ENCODE data around the gene NUMBL. TPM values are rescaled to one million over a fixed set of nuclear protein-coding genes. Genes with fewer than 3 reads are reported as not detected.

The NUMBL gene
- total RNA-seq, 4 donors from 2014 or later, result 5.5 to 16.7 (median 14.1) TPM

DNA sequence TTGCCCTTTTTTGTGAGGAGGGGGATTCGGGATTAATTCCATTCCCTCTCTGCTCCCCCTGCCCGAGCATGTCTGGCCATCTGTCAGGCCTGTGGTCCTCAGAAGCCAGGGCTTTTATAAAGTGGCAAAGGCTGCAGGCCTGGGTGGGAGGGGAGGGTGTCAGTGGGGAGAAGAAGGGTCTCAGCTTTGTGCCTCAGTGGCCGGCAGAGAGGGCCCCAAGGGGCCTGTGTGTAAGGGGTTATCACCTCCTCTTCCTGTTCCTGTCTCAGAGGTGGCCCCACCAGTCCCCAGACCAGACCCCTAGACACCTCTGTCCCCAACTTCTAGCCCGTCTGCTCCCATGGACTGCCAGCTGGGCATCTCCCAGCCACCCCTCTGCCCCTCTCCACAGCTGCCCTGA, 3.4 kb upstream of the NUMBL start:
- no peak overlapping the region for H3K4me3 ChIP-seq
- H3K9me3 ChIP-seq, result no peaks in the 10 kb centered on the region
- no peak overlapping the region for H3K27ac ChIP-seq
- H3K36me3 ChIP-seq, result no peaks in the 10 kb centered on the region
- DNase-seq (no peak), ATAC-seq (no peak)
- intact Hi-C loops (cut with DNase I; ENCODE audit: low total_unique reads), result no loop called here
- in situ Hi-C loops (cut with MboI; ENCODE audit: low sequenced_read_pairs in 4 of 4), result no loop called here
- no peaks in the 10 kb centered on the region for H3K27me3 ChIP-seq
- TF ChIP-seq, protein P1, sequence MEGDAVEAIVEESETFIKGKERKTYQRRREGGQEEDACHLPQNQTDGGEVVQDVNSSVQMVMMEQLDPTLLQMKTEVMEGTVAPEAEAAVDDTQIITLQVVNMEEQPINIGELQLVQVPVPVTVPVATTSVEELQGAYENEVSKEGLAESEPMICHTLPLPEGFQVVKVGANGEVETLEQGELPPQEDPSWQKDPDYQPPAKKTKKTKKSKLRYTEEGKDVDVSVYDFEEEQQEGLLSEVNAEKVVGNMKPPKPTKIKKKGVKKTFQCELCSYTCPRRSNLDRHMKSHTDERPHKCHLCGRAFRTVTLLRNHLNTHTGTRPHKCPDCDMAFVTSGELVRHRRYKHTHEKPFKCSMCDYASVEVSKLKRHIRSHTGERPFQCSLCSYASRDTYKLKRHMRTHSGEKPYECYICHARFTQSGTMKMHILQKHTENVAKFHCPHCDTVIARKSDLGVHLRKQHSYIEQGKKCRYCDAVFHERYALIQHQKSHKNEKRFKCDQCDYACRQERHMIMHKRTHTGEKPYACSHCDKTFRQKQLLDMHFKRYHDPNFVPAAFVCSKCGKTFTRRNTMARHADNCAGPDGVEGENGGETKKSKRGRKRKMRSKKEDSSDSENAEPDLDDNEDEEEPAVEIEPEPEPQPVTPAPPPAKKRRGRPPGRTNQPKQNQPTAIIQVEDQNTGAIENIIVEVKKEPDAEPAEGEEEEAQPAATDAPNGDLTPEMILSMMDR (IDR thresholded peaks at IDR 0.05 in 4 of 5, conservative IDR thresholded peaks at IDR 0.05 in 1 of 5), result no peak
- H3K4me1 ChIP-seq, result peaks cover 9 to 21% of the 10 kb centered on the region in 2 donors

DNA sequence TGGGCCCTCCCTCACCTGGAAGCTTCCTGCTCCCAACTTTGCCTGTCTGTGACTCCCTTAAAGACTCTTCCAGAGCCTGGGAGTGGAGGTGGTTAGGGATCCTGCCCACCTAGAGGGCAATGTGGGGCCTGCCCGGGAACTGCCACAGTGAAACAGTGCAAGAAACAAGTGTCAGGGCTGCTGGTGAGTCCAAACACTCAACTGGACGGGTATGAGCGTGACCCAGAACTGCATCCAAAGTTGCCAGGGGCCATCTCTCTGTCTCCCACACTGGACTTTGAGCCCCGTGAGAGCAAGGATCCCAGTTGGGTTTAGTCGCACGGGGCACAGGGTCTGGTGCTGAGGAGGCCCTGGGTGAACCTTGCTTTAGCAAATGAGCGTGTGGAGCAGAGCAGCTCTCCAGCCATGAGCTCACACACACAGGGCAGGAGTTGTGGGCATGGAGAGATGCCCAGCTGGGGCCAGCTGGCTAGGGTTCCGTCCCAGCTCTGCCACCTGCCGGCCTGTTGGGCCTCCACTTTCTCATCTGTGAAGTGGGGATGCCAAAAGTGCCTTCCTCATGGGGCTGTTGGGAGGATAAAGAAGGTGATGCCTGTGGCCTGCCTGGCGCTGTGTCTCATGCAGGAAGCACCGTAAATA, 2.8 kb upstream of the NUMBL start:
- no peaks in the 10 kb centered on the region for H3K36me3 ChIP-seq
- peaks cover 9 to 22% of the 10 kb centered on the region in 2 donors for H3K4me1 ChIP-seq
- H3K27me3 ChIP-seq, result no peaks in the 10 kb centered on the region
- DNase-seq (no peak), ATAC-seq (no peak)
- in situ Hi-C loops (cut with MboI; ENCODE audit: low sequenced_read_pairs in 4 of 4) (no loop called here), intact Hi-C loops (cut with DNase I; ENCODE audit: low total_unique reads) (no loop called here)
- TF ChIP-seq, protein P1 (IDR thresholded peaks at IDR 0.05 in 4 of 5, conservative IDR thresholded peaks at IDR 0.05 in 1 of 5), result peak in 1 of 5 experiments; percentile 8
- no peak for TF ChIP-seq POLR2A (IDR thresholded peaks at IDR 0.05)
- H3K27ac ChIP-seq, result peak overlapping the region in 2 of 4 donors; percentile 33 to 97
- no peaks in the 10 kb centered on the region for H3K9me3 ChIP-seq
- no peak overlapping the region for H3K4me3 ChIP-seq

DNA sequence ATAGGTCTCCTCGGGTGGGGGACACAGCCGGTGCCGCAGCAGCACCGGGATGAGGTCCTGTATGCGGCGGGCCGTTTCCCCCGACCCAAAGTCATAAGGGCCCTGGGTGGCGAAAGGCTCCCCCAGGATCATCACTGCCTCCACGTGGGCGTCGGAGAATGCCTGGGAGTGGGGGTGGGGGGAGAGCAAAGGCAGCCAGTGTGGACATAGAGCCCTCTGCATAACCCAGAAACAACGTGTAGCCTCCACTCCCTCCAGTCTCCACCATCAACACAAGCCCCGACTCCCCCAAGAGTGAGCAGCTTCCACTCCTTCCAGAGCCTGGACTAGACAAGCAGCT, 1.7 kb upstream of the NUMBL start:
- Histone ChIP-seq H3K27ac (peak overlapping the region; percentile 90 to 98 (median 96)), H3K4me1 (peaks cover 9 to 22% of the 10 kb centered on the region in 2 donors), H3K27me3 (no peaks in the 10 kb centered on the region), H3K4me3 (no peak overlapping the region), H3K9me3 (no peaks in the 10 kb centered on the region), H3K36me3 (no peaks in the 10 kb centered on the region)
- DNase-seq (no peak), ATAC-seq (no peak)
- TF ChIP-seq POLR2A (IDR thresholded peaks at IDR 0.05), result no peak
- TF ChIP-seq, protein P1 (IDR thresholded peaks at IDR 0.05 in 4 of 5, conservative IDR thresholded peaks at IDR 0.05 in 1 of 5), result no peak
- in situ Hi-C loops (cut with MboI; ENCODE audit: low sequenced_read_pairs in 4 of 4) (no loop called here), intact Hi-C loops (cut with DNase I; ENCODE audit: low total_unique reads) (no loop called here)

DNA sequence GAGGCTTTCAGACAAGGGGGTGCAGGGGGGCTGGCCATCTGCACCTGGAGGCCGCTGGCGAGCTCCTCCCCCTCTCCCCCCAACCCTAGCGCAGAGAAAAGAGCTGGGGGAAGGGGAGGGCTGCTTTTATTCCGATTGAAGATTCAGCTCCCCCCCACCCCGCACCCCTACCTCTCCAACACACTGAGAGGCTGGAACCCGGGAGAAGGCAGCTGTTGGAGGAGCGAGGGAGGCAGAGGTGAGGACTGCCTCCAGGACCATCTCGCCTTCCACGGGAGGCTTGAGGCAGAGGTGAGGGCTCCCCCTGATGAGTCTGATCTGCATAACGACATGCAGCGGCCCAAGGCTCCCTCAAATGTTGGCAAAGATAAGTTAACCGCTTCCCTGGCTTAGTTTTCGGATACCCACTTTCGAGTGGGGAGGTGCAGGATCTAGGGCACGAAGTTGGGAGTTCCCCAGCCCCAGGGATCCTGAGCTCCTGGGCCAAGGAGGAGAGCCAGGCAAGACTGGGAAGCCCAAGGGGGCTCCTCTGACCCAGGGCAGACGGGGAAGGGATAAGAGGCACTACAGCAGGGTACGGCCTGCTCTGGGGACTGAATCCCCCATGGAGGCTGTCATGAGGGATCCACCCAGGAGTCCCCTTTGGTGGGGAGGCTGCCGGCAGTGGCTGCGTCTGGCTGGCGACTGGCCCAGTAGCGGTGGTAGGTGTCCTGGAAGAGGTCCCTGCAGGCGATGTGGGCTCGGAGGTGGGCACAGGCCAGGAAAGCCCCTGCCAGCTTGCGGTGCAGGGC, 1.2 kb upstream of the NUMBL start:
- no peak for DNase-seq
- H3K9me3 ChIP-seq, result no peaks in the 10 kb centered on the region
- H3K27me3 ChIP-seq, result no peaks in the 10 kb centered on the region
- H3K4me1 ChIP-seq, result peaks cover 9 to 22% of the 10 kb centered on the region in 2 donors
- peak in 1 of 2 donors; percentile 2 for ATAC-seq
- TF ChIP-seq, protein P1 (IDR thresholded peaks at IDR 0.05 in 4 of 5, conservative IDR thresholded peaks at IDR 0.05 in 1 of 5), result no peak
- no peak for TF ChIP-seq POLR2A (IDR thresholded peaks at IDR 0.05)
- H3K27ac ChIP-seq, result peak overlapping the region; percentile 90 to 98 (median 96)
- H3K4me3 ChIP-seq, result peak overlapping the region in 3 of 4 donors; percentile 66 to 92 (median 80)
- H3K36me3 ChIP-seq, result no peaks in the 10 kb centered on the region
- intact Hi-C loops (cut with DNase I; ENCODE audit: low total_unique reads) (loop anchor here (2.0 kb wide), 1 partner anchor 59 kb away; the partner anchor contains the start of genes ACTMAP and SNRPA), in situ Hi-C loops (cut with MboI; ENCODE audit: low sequenced_read_pairs in 4 of 4) (no loop called here)

All from gastrocnemius medialis (tissue), 4 donors.